Mucosa of descending colon (tissue), 3 donors: ENCODE measurements around the gene SEMA3C. TPM values are rescaled to one million over a fixed set of nuclear protein-coding genes. Genes with fewer than 3 reads are reported as not detected.

Source experiments
- ATAC-seq: fragments of 200-7000 bp; cut with Tn5 transposase; one replicate; pipeline ENCODE4 v1.9.1; 2020; ENCODE audit warnings: mild to moderate bottlenecking, moderate library complexity
- DNase-seq, 3 donors: peaks; one replicate each; pipeline ENCODE4 v3.0.0-alpha.2; 2020
- H3K36me3 ChIP-seq: fragments of 200-600 bp; one replicate; pipeline ENCODE4 v1.8.0; 2021; ENCODE audit warnings: low read depth, mild to moderate bottlenecking
- H3K4me1 ChIP-seq: fragments of 200-600 bp; one replicate; pipeline ENCODE4 v1.8.0; 2021; ENCODE audit warnings: low read depth, mild to moderate bottlenecking
- H3K4me3 ChIP-seq: fragments of 200-600 bp; one replicate; pipeline ENCODE4 v1.8.0; 2021; ENCODE audit warnings: mild to moderate bottlenecking
- H3K9me3 ChIP-seq: fragments of 200-600 bp; one replicate; pipeline ENCODE4 v1.8.0; 2021; ENCODE audit warnings: mild to moderate bottlenecking
- CTCF ChIP-seq: fragments of 200-600 bp; IDR thresholded peaks from one replicate; pipeline ENCODE4 v1.8.0; 2022; ENCODE audit warnings: antibody characterized with exemption, mild to moderate bottlenecking
- intact Hi-C, 2 donors: fragments of 100-400 bp; cut with DNase I in 1 of 2; cut with micrococcal nuclease in 1 of 2; formaldehyde crosslinking; loops; one replicate each; pipeline versions ENCODE4 v1.11.0 to v1.11.1; 2022; cut with DNase I, micrococcal nuclease
- total RNA-seq, 3 donors: library from RNA; stranded (reverse); fragmentation: NEBNext Ultra II Directional in 2 of 3; extraction: Animal tissue kit (Norgen Biotek cat#: 25700) in 2 of 3; gene quantifications; one replicate each; pipeline versions ENCODE4 v1.2.1 to v1.2.4, GENCODE V29; 2021 to 2023
- donor health status: DM: no; HTN: no; CAD: no; lungs with moderate emphysema.
- donor health status: DM: no; HTN: no; CAD: no.
- donor health status: DM: no; HTN: yes; CAD: no.

The SEMA3C gene
- total RNA-seq, 3 donors from 2014 or later: 72.4 to 150 (median 83.7) TPM

- no peak overlapping the region for H3K4me3 ChIP-seq
- no peaks in the 10 kb centered on the region for H3K36me3 ChIP-seq
- DNase-seq (no peak), ATAC-seq (no peak)
- TF ChIP-seq CTCF: no peak
- peaks cover 10% of the 10 kb centered on the region for H3K4me1 ChIP-seq
- H3K9me3 ChIP-seq: no peaks in the 10 kb centered on the region
- intact Hi-C loops: no loop called here
These were observed 27.6 kb downstream of the SEMA3C start for GRCh38 chr7:80891259-80891544.

DNA sequence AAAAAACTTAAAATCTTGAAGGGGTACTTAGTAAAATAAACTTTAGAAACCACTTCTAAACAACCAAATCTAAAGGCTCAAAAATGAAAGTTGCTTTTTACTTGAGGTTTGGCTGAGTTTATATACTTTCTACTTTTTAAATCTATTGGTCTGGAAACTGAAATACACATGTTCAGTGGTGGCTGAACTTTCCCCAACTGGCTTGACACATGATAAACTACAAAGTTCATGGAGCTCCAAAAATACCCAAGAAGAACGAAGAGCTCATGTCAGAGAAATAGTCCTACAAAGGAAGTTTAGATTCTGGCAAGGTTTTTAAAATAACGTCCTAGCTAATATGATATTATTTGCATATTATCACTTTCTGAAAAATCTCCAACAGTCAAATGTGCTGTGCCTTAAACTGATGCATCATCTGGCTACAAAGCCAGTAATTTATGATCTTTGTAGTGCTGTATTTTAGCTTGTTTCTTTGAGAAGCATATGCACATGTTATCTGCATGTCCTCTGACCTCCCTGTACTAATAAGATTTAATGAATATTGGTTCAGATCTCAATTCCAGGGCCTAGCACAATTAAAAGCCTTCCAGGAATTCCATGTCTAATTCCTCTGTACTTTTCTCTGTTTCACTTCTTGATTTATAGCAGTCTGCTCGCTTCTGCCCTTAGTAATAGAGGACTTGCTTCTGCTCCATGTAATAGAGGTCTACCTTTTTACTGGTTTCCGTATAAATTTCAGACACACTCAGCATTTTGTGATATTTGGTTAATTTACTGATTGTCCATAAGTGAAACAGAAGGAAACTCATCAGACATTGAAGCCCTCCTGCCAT lies 28.2 kb downstream of the SEMA3C start:
- Histone ChIP-seq H3K9me3 (no peaks in the 10 kb centered on the region), H3K36me3 (no peaks in the 10 kb centered on the region), H3K4me1 (peaks cover 7% of the 10 kb centered on the region), H3K4me3 (no peak overlapping the region)
- ATAC-seq: no peak
- DNase-seq: no peak
- no peak for TF ChIP-seq CTCF
- intact Hi-C loops: no loop called here

GRCh38 chr7:80889525-80889924 lies 29.3 kb downstream of the SEMA3C start:
- Histone ChIP-seq H3K4me3 (no peak overlapping the region), H3K4me1 (peaks cover 7% of the 10 kb centered on the region), H3K36me3 (no peaks in the 10 kb centered on the region), H3K9me3 (no peaks in the 10 kb centered on the region)
- intact Hi-C loops: no loop called here
- no peak for TF ChIP-seq CTCF
- ATAC-seq (no peak), DNase-seq (no peak)

GRCh38 chr7:80885757-80886156 lies 33.1 kb downstream of the SEMA3C start:
- Histone ChIP-seq H3K9me3 (no peaks in the 10 kb centered on the region), H3K4me3 (no peak overlapping the region), H3K36me3 (no peaks in the 10 kb centered on the region), H3K4me1 (peaks cover 4% of the 10 kb centered on the region)
- ATAC-seq (no peak), DNase-seq (no peak)
- intact Hi-C loops: no loop called here
- TF ChIP-seq CTCF: no peak

GRCh38 chr7:80884511-80885195 lies 34.2 kb downstream of the SEMA3C start:
- TF ChIP-seq CTCF: no peak
- H3K9me3 ChIP-seq: no peaks in the 10 kb centered on the region
- no peak overlapping the region for H3K4me3 ChIP-seq
- H3K36me3 ChIP-seq: no peaks in the 10 kb centered on the region
- ATAC-seq (peak; percentile 87), DNase-seq (no peak)
- H3K4me1 ChIP-seq: no peaks in the 10 kb centered on the region
- intact Hi-C loops: no loop called here
